Osteocyte (in vitro differentiated cells): ENCODE results near the gene TAF4. TPM values are rescaled to one million over a fixed set of nuclear protein-coding genes. Genes with fewer than 3 reads are reported as not detected.

Source experiments
- DNase-seq: peaks from one replicate; pipeline ENCODE4 v3.0.0; 2021; ENCODE audit warnings: mixed read lengths; ENCODE audit not compliant: unreplicated experiment; ENCODE audit errors: extremely low spot score
- H3K27ac Mint-ChIP-seq: one replicate; pipeline ENCODE4 v1.8.0; 2021; ENCODE audit warnings: mild to moderate bottlenecking, mixed read lengths; ENCODE audit not compliant: unreplicated experiment
- H3K27me3 Mint-ChIP-seq: one replicate; pipeline ENCODE4 v1.8.0; 2021; ENCODE audit warnings: mixed read lengths; ENCODE audit not compliant: unreplicated experiment
- H3K36me3 Mint-ChIP-seq: one replicate; pipeline ENCODE4 v1.8.0; 2021; ENCODE audit warnings: mixed read lengths; ENCODE audit not compliant: unreplicated experiment
- H3K4me1 Mint-ChIP-seq: one replicate; pipeline ENCODE4 v1.8.0; 2021; ENCODE audit warnings: mixed read lengths; ENCODE audit not compliant: unreplicated experiment
- H3K4me3 Mint-ChIP-seq: one replicate; pipeline ENCODE4 v1.8.0; 2021; ENCODE audit warnings: mild to moderate bottlenecking, moderate library complexity, mixed read lengths; ENCODE audit not compliant: unreplicated experiment
- H3K9me3 Mint-ChIP-seq: one replicate; pipeline ENCODE4 v1.8.0; 2021; ENCODE audit warnings: mixed read lengths; ENCODE audit not compliant: unreplicated experiment
- CTCF ChIP-seq: fragments of 200-600 bp; sonication (generic); IDR thresholded peaks from 2 replicates; pipeline ENCODE4 v1.5.0; 2021; ENCODE audit warnings: antibody characterized with exemption, mild to moderate bottlenecking, moderate library complexity
- total RNA-seq: library from RNA; stranded (reverse); gene quantifications from 2 replicates; pipeline ENCODE4 v1.2.1, GENCODE V29; 2021

TAF4 gene
- total RNA-seq, 1 donor from 2014 or later = 22.8 TPM

GRCh38 chr20:62047666-62048345 is 17.9 kb downstream of the TAF4 start:
- H3K4me1 Mint-ChIP-seq = peaks cover 22% of the 10 kb centered on the region
- DNase-seq = no peak

GRCh38 chr20:62046431-62046830 is 19.2 kb downstream of the TAF4 start:
- H3K4me1 Mint-ChIP-seq = peaks cover 20% of the 10 kb centered on the region
- TF ChIP-seq CTCF = no peak
- no peak overlapping the region for H3K27ac Mint-ChIP-seq
- no peaks in the 10 kb centered on the region for H3K27me3 Mint-ChIP-seq
- H3K36me3 Mint-ChIP-seq = no peaks in the 10 kb centered on the region
- no peaks in the 10 kb centered on the region for H3K9me3 Mint-ChIP-seq
- no peak for DNase-seq
- H3K4me3 Mint-ChIP-seq = no peak overlapping the region

More at GRCh38 chr20:62047666-62048345, 17.9 kb downstream of the TAF4 start:
- no peaks in the 10 kb centered on the region for H3K36me3 Mint-ChIP-seq
- TF ChIP-seq CTCF = no peak
- no peaks in the 10 kb centered on the region for H3K27me3 Mint-ChIP-seq
- H3K27ac Mint-ChIP-seq = no peak overlapping the region
- H3K4me3 Mint-ChIP-seq = no peak overlapping the region
- no peaks in the 10 kb centered on the region for H3K9me3 Mint-ChIP-seq

GRCh38 chr20:62045529-62046285 is 20.0 kb downstream of the TAF4 start:
- no peaks in the 10 kb centered on the region for H3K36me3 Mint-ChIP-seq
- no peak for TF ChIP-seq CTCF
- no peaks in the 10 kb centered on the region for H3K27me3 Mint-ChIP-seq
- no peak overlapping the region for H3K4me3 Mint-ChIP-seq
- no peak for DNase-seq
- H3K4me1 Mint-ChIP-seq = peaks cover 17% of the 10 kb centered on the region
- H3K9me3 Mint-ChIP-seq = no peaks in the 10 kb centered on the region
- H3K27ac Mint-ChIP-seq = no peak overlapping the region

- TF ChIP-seq CTCF = no peak
- peaks cover under 1% of the 10 kb centered on the region for H3K36me3 Mint-ChIP-seq
- H3K27me3 Mint-ChIP-seq = no peaks in the 10 kb centered on the region
- H3K4me1 Mint-ChIP-seq = peaks cover 13% of the 10 kb centered on the region
- DNase-seq = no peak
- no peak overlapping the region for H3K27ac Mint-ChIP-seq
- H3K4me3 Mint-ChIP-seq = no peak overlapping the region
- H3K9me3 Mint-ChIP-seq = no peaks in the 10 kb centered on the region
Observed at GRCh38 chr20:62045118-62045517, 20.6 kb downstream of the TAF4 start.

GRCh38 chr20:62044631-62045030 is 21.1 kb downstream of the TAF4 start:
- Mint-ChIP-seq H3K27me3 (no peaks in the 10 kb centered on the region), H3K27ac (no peak overlapping the region)

More at GRCh38 chr20:62044631-62045030, 21.1 kb downstream of the TAF4 start:
- H3K4me1 Mint-ChIP-seq = peaks cover 14% of the 10 kb centered on the region
- no peak for DNase-seq
- H3K36me3 Mint-ChIP-seq = peaks cover 2% of the 10 kb centered on the region
- H3K9me3 Mint-ChIP-seq = no peaks in the 10 kb centered on the region
- TF ChIP-seq CTCF = no peak
- no peak overlapping the region for H3K4me3 Mint-ChIP-seq
